Effector memory CD4-positive, alpha-beta T cell (primary cell): ENCODE results near the gene NCK2.
A peak's percentile ranks its signal among the peaks of the same experiment; 100 is the strongest.

Experiments used
- DNase-seq, 3 donors: peaks; one replicate each; pipeline ENCODE4 v3.0.0-alpha.2; 2020
- H3K27ac ChIP-seq: 2 replicates; pipeline ENCODE4 v1.7.0; 2013; ENCODE audit warnings: mild to moderate bottlenecking, low read length, moderate library complexity; ENCODE audit not compliant: insufficient read depth, poor library complexity, severe bottlenecking
- H3K27me3 ChIP-seq: replicated peaks from 2 replicates; pipeline ENCODE4 v1.7.0; 2013; ENCODE audit warnings: mild to moderate bottlenecking, low read length; ENCODE audit not compliant: insufficient read depth, control insufficient read depth, poor library complexity, severe bottlenecking
- H3K36me3 ChIP-seq: 2 replicates; pipeline ENCODE4 v1.7.0; 2013; ENCODE audit warnings: mild to moderate bottlenecking, low read length, moderate library complexity; ENCODE audit not compliant: control insufficient read depth, insufficient read depth
- H3K4me1 ChIP-seq: 2 replicates; pipeline ENCODE4 v1.7.0; 2013; ENCODE audit warnings: low read length, mild to moderate bottlenecking; ENCODE audit not compliant: control insufficient read depth, insufficient read depth, poor library complexity, severe bottlenecking
- H3K4me3 ChIP-seq: 2 replicates; pipeline ENCODE4 v1.7.0; 2013; ENCODE audit warnings: low read length, low read depth, mild to moderate bottlenecking; ENCODE audit not compliant: insufficient read depth, poor library complexity, severe bottlenecking
- H3K9me3 ChIP-seq: 2 replicates; pipeline ENCODE4 v1.7.0; 2013; ENCODE audit warnings: mild to moderate bottlenecking, low read length, moderate library complexity; ENCODE audit not compliant: control insufficient read depth

The NCK2 gene

DNA sequence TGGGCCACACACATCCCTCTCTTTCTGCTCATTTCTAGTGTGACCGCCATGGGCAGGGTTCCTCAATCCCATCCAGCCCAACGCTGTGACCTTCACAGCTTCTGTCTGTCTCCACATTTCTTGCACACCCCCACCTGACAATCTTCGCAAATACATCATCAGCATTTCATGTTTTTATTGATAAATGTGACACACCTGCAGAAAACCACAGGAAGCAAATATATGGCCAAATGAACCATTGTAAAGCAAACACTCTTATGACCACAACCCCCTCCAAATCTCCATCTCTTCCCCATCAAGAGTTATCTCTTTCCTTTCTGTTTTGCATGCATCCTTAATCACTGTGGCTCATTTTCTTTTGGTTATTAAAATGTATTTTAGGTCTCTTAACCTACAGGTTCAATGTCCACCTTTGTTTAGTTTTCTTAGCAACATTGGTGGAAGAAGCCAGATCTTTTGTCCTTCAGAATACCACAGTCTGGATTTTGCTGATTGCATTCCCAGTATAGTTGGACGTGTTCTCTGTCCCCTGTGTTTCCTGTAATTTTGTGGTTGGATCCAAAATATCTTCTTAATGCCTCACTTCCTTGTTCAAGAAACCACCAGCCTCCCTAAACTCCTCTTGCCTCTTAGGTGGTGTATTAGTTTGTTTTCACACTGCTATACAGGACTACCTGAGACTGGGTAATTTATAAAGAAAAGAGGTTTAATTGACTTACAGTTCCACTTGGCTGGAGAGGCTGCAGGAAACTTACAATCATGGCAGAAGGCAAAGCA, 9.8 kb upstream of the NCK2 start:
- no peak overlapping the region for H3K4me3 ChIP-seq
- H3K36me3 ChIP-seq = no peaks in the 10 kb centered on the region
- H3K4me1 ChIP-seq = peaks cover 31% of the 10 kb centered on the region
- H3K9me3 ChIP-seq = no peaks in the 10 kb centered on the region
- H3K27ac ChIP-seq = no peak overlapping the region
- no peak for DNase-seq
- H3K27me3 ChIP-seq = no peaks in the 10 kb centered on the region

- no peaks in the 10 kb centered on the region for H3K36me3 ChIP-seq
- H3K9me3 ChIP-seq = no peaks in the 10 kb centered on the region
- no peaks in the 10 kb centered on the region for H3K27me3 ChIP-seq
- no peak overlapping the region for H3K4me3 ChIP-seq
- H3K4me1 ChIP-seq = peaks cover 43% of the 10 kb centered on the region
- DNase-seq = no peak
- no peak overlapping the region for H3K27ac ChIP-seq
These were observed 8.6 kb upstream of the NCK2 start for GRCh38 chr2:105736145-105736544.

GRCh38 chr2:105737980-105738657, 6.6 kb upstream of the NCK2 start:
- peaks cover 48% of the 10 kb centered on the region for H3K4me1 ChIP-seq
- H3K36me3 ChIP-seq = no peaks in the 10 kb centered on the region
- no peak for DNase-seq
- H3K27ac ChIP-seq = peak overlapping the region; percentile 83
- H3K9me3 ChIP-seq = no peaks in the 10 kb centered on the region
- H3K4me3 ChIP-seq = peak overlapping the region; percentile 28
- H3K27me3 ChIP-seq = no peaks in the 10 kb centered on the region

DNA sequence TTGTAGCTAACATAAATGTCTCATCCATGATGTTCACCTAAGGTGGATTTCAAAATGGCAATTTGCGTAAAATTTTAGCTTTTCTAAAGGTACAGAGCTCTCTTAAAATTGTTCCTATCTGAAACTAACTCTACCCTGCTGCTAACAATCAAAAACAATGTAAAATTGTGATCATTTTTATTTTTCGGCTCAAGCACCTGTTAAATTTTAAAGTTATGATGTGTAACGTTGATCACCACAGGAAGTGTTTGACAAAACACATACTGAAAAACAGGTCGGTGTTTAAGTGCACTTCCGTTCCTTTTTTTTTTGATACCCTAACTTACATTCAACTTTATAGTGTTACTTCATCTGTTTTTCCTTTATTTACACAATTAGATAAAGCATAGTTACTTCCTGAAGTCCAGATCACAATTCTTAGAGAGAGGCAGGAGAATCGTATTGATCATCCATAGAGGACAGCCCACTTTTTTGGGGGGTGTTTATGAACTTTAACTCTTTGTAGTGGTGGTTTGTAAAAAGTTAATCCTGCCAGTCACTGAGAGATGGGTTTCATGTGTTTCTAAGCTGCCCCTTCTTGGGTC, 6.0 kb upstream of the NCK2 start:
- H3K9me3 ChIP-seq = no peaks in the 10 kb centered on the region
- H3K4me3 ChIP-seq = peak overlapping the region; percentile 28
- DNase-seq = no peak
- H3K36me3 ChIP-seq = no peaks in the 10 kb centered on the region
- H3K4me1 ChIP-seq = peaks cover 49% of the 10 kb centered on the region
- H3K27ac ChIP-seq = peak overlapping the region; percentile 83
- no peaks in the 10 kb centered on the region for H3K27me3 ChIP-seq

DNA sequence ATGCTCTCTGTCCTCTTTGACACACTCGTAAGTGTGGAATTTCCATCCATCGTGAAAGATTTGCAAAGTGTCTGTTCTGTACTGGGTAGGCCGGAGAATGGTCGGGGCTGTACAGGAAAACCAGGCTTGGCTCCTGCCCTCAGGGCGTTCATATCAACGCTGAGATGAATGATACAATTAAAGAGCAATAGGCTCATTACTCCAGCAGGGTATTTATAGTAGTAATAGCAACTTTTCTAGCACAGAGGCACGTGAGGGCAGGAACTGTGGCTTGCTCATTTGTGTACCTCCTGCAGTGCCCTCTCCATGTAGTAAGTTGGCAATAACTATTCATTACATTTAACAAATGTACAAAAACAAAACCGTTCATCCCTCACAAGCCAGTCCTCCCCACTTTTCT, 5.3 kb upstream of the NCK2 start:
- Histone ChIP-seq H3K9me3 (no peaks in the 10 kb centered on the region), H3K4me1 (peaks cover 52% of the 10 kb centered on the region), H3K27ac (peak overlapping the region; percentile 83), H3K27me3 (no peaks in the 10 kb centered on the region), H3K36me3 (no peaks in the 10 kb centered on the region), H3K4me3 (peak overlapping the region; percentile 28)
- DNase-seq = no peak

- H3K4me3 ChIP-seq = no peak overlapping the region
- no peaks in the 10 kb centered on the region for H3K9me3 ChIP-seq
- no peaks in the 10 kb centered on the region for H3K27me3 ChIP-seq
- peaks cover 48% of the 10 kb centered on the region for H3K4me1 ChIP-seq
- no peaks in the 10 kb centered on the region for H3K36me3 ChIP-seq
- no peak for DNase-seq
- peak overlapping the region; percentile 83 for H3K27ac ChIP-seq
These were observed 4.7 kb upstream of the NCK2 start for GRCh38 chr2:105739944-105740530.

- Histone ChIP-seq H3K27me3 (no peaks in the 10 kb centered on the region), H3K4me1 (peaks cover 48% of the 10 kb centered on the region), H3K36me3 (no peaks in the 10 kb centered on the region), H3K4me3 (no peak overlapping the region), H3K27ac (no peak overlapping the region), H3K9me3 (no peaks in the 10 kb centered on the region)
- no peak for DNase-seq
These were observed 3.5 kb upstream of the NCK2 start for GRCh38 chr2:105741174-105741573.

GRCh38 chr2:105741617-105742016, 3.1 kb upstream of the NCK2 start:
- H3K4me3 ChIP-seq = no peak overlapping the region
- H3K27me3 ChIP-seq = no peaks in the 10 kb centered on the region
- no peak for DNase-seq
- peaks cover 49% of the 10 kb centered on the region for H3K4me1 ChIP-seq
- no peaks in the 10 kb centered on the region for H3K9me3 ChIP-seq
- H3K36me3 ChIP-seq = no peaks in the 10 kb centered on the region
- peak overlapping the region; percentile 30 for H3K27ac ChIP-seq

GRCh38 chr2:105744091-105744908, 412 bp upstream of the NCK2 start:
- peak overlapping the region; percentile 77 for H3K27ac ChIP-seq
- H3K27me3 ChIP-seq = no peaks in the 10 kb centered on the region
- H3K4me1 ChIP-seq = peaks cover 58% of the 10 kb centered on the region
- peak; percentile 44 to 61 (median 48) for DNase-seq
- H3K4me3 ChIP-seq = peak overlapping the region; percentile 50
- H3K36me3 ChIP-seq = no peaks in the 10 kb centered on the region
- H3K9me3 ChIP-seq = no peaks in the 10 kb centered on the region
